NCI-H1105 (cell line): Measurements from ENCODE around the gene REPS2.

Source experiments
- DNase-seq: peaks from one replicate; lab custom pipeline; 2025; lab: John Stamatoyannopoulos, UW

Gene REPS2

DNA sequence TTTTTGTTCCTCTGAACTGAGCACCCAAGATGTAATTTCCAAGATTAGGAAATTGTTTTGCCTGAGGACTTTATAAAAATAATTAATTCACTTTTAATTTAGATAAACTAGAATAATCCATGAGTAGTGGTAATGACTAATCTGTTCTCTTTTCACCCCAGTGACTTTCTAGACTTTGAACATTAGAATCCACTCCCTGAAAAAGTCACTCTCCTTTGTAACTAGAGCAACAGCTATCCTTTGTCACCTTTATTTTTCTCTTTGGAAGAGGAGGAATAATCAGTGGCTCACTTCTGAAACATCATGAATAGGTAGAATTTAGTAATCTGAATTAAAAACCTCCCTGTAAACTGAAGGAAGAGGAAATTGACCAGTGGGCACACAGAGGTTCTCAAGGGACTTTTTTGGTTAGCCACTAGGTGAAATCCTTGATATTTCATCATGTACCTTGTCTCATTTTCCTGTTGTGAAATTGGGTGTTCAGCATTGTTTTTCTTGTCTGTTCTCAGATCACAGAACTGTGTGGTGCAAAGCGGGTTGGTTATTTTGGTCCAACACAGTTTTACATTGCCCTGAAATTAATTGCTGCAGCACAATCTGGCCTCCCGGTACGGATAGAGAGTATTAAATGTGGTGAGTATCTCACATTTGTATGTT is 59.4 kb downstream of the REPS2 start:
- no peak for DNase-seq

DNA sequence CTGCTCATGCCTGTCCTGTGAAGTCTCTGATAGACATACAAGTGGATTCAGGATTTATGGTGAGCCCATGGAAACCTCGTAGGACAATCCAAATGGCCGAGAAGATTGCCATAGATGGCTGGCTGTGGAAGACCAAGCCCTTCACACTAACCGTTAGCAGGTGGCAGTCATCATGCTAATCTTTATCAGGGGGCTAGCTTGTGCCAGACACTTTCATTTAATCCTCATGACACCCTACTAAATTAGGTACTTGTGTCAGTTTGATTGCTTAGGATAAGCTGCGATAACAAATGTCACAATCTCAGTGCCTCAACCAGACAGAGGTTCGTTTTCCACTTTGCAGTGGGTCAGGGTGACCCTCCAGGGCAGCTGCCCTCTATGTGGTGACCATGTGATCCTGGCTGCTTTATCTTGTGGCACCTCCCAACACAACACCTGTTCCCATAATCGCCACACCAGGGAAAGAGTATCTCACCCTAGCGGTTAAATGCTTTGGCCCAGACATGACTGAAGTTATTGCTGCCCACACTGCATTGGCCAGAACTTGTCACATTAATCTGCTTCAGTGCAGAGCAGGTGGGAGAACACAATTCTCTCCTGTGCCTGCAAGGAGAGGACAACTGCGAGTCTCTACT is 60.8 kb downstream of the REPS2 start:
- DNase-seq: no peak

DNA sequence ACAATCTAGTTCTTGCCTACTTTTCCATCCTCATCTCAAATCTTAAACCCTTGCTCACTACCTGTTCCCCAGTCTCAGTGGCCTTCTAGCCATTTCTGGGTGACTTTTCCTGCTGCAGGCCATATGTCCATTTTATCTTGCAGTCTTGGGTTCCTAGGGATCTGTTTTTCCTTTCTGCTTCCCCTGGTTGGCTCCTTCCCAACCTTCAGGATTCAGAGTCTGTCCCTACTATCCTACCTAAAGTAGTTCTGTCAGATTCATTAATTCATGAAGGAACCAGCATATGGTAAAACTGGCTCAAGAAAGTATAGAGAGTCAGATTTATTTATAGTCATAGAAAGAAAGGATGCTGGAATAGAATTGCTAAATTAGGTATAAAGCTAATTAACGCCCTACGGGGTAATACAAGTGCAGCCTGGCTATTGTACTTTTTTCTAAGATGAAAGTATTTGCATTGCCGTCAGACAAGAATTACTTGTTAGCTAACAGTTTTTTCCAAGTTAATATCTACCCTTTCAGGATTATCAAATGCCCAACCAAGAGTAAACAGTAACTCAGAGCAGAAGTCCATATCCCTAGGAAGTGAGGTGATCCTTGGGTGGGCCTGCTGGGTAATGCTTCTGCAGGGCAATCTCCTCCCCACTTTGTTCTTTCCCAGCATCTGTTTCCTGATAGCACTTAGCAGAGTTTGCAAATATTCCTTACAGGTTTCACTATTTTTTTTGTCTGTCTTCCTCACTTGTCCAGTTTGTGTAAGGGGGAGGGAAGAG is 63.6 kb downstream of the REPS2 start:
- no peak for DNase-seq

DNA sequence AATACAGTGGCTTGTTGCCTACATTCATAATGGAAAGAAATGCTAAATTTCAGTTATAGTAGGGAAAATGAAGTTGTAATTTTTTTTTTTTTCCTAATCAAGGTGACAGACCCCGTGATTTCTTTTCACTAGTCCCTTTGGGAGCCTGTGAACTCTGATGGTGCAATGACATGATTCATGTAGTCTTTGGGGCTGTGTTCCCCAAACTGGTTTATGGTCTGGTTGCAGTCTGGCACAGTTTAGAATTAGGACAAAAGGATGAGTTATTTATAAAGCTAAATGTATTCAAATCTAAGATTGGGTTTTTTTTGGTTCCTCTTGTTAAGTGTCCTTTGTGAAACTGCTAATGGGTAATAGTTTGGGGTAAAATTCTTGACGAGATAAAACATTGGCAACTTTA is 66.0 kb downstream of the REPS2 start:
- DNase-seq: no peak

DNA sequence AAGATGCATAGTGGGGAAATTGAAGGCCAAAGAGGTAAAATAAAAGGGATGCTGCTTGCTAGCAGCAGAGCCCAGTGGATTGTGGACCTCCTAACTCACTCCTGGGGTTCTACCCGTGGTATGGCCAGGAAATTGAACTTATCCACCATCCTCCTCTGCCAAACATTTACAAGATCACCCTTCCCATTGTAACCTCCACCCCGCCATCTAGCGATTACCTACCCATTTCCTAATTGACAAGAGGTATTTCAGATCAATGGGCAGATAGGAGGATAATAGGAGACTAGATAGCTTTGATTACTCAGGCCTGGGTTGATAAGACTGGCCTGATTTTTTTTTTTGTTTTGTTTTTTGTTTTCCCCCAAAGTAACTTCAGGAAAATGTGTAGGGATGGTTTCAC is 67.8 kb downstream of the REPS2 start:
- no peak for DNase-seq

DNA sequence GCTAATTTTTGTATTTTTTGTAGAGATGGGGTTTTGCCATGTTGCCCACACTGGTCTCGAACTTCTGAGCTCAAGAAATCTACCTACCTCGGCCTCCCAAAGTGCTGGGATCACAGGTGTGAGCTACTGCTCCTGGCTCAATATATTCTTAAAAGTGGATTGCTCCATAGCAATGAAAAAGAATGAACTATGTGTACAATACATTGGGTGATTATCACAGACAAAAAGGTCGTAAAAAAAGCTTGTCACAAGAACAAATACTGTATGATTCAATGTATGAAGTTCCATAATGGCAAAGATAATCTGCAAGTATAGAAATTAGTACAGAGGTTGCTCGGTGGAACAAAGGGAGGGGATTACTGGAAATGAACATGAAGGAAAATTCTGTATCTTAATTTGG is 70.7 kb downstream of the REPS2 start:
- DNase-seq: no peak

DNA sequence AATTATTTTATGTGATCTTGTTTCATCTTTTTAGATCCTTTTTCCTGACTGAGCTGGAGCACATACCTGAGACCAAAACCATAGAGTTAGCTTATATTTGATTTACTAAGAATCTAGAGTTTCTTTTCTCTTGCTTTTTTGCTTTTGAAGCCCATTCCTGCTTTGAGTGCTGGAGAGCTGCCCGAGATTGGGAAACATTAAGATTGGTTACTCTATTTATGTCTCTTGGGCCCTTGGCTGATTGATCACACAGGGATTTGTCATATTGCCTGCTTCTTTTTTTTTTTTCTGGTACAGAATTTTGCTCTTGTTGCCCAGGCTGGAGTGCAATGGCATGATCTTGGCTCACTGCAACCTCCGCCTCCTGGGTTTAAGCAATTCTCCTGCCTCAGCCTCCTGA is 73.9 kb downstream of the REPS2 start:
- no peak for DNase-seq

DNA sequence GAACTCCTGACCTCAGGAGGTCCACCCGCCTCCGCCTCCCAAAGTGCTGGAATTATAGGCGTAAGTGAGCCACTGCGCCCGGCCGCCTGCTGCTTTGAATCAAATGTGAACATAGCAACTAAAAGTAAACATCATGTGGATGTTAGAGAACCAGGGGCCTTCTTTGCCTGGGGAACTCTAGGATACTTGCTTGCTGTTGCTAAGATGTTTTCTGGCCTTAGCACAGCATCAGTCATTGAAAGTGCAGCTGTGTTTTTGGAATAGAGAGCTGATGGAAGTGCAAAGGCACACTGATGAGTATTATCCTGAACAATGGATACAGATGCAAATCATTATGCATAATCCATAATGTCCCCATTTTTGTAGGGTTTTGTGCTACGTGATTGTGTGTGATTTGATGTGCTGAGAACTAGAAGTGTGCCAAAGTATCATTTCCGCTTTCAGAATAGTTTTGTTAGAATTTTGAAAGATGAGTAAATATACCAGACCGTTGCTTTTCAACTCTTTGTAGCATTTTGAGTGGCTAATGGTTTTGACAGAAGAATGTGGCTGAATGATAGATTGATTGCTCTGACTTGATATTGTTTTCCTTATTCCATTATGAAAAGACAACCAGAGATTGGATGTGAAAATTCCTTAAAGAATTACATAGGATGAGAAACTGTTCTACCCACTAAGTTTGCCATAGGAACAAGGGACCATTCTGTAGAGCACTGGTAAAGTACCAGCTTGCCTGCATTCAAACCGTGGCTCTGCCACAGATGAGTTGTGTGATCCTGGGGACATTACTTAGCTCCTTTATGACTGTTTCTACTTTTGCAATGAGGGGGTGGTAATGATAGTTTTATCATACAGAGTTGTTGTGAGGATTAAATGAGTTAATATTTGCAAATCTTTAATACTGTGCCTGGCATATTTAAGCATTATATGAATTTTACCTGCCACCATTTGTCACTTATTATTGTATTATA is 74.7 kb downstream of the REPS2 start:
- DNase-seq: no peak

DNA sequence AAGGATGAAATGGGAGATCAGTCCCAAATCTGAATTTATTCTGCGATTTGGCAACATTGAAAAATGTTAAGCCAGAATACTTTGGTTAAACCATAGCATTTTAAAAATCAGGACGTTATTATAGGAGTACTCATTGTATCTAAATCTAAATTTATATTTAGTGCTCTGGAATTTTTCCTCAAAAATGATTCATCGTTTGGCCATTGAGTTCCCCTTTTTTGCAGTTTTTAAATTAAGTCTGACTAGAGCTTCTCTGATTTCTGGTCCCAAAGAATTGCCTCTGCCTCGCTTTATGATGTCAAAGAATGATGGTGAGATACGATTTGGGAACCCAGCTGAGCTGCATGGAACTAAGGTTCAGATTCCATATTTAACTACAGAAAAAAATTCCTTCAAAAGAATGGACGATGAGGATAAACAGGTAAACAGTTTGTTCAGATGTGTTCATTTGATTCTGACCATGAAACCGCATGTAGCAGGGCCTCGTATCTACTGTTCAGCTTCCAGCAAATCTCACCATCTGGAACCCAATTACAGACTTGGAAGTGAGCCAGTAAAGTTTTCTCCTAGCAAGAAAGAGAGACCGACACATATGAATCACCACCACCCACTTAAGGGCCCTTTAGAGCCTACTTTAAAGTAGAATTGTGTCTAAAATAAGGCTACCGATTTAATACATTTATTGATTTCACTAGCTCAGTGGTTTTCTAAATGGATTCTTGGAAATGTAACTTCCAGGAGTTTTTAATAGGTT is 75.6 kb downstream of the REPS2 start:
- no peak for DNase-seq

DNA sequence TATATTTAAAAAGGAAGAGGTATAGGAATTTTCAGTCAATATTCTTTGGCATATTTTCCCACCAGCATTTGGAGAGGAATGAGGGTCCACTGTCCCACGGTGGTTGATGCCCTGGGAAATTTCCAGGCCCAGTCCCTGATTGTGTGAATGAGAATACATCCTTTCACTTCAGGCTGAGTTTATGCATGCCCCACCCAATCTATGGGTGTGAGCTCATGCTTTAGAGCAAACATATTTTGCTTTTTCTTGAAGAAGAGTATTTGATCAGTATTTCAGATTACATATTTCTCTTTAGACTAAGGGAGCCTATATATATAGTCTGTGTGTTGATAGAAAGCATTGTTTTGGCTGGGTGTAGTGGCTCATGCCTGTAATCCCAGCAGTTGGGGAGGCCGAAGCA is 77.2 kb downstream of the REPS2 start:
- DNase-seq: no peak

DNA sequence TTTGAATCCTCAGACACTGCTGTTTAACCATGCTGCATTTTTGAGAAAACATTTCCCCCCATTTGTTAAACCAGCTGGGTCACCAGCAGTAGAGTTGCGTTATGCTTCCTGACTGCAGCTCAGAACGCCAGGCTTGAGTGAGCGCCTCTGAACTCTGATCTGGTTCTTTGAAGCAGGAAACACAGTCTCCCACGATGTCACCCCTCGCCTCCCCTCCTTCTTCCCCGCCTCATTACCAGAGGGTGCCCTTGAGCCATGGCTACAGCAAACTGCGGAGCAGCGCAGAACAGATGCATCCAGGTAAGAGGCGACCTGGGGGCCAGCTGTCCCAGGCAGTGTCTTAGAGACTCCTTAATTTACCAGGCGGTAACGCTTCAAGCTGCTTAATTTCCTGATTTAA is 78.4 kb downstream of the REPS2 start:
- no peak for DNase-seq

DNA sequence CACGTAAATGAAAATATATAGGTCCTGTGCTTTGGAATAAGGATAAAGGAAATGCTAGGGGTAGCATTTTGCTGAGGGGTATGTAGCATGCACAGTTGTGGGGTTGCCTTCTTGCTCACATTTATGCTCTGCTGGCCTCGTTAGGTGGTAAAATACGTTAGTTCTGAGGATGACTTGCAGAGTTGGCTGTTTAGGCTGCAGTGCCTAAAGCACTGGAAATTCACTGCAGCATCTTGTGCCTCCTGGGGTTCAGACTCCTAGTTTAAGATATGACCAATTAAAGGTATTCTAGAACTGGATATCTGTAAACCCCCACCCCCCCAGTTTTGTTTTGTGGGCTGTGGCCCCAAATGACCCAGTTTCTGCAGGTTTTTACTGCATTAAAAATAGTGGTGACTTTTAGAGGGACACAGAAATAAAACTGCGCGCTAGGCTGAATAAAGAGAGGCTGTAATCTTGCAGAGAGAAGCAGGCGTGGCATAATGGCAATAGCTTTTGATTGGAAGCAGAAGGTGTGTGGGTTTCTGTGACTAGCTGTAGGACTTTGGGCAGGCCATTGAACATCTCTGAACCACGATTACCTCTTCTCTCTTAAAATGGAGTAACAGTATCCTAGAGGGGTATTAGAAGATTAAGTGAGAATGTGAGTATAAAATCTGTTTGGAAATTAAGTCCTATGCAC is 79.3 kb downstream of the REPS2 start:
- DNase-seq: no peak

DNA sequence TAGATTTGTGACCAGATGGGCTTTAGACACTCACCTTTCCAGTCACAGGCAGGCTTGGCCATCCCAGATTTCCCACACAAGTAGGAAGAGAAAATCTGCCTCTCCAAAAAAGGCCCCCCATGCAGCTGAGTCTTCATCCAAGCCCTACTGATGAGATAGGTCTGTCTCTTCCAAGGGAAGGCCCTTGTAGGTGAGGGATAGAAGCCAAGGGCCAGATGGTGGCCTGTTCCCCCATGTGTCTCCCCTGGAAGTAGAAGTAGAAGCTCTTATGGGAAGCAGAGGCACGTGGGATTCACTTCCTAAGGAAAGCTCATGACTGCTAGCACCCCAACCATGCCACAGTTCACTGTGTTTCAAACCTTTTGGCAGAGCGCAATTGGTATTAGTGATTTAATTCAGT is 81.5 kb downstream of the REPS2 start:
- DNase-seq: no peak

DNA sequence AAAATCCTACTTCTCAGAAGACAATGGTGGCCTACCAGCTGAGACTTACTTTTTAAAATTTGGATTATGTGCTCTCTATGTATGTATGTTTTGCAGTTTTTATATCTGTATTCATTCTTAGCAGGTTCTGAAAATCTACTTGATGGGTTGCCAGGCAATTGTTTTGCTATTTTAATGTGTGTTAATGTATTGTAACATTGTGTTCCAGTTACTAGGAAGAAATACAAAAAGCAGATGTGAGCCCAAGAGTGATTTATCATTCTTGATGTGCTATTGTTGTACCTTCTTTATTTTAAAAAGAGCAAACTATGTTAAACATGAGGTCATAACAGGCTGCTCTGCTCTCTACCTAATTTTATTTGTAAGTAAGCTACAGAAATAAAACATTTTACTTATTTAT is 81.9 kb downstream of the REPS2 start:
- DNase-seq: no peak

DNA sequence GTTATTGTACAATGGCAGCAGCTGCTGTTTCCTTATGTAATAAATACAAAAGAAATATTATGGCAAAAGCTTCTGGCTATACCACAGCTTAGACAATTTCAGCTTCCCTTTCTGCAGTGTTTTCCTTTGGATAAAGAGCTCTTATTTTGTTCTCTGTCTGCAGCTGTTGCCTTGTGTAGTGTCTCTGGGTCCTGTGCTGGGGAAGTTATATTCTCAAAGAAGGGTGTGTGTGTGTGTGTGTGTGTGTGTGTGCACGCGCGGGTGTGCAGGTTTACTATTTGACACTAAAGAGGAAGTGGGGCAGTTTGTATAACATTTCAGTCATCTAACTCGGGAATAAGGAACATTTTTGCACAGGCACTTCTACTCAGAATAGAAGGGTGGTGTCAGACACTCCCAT is 83.6 kb downstream of the REPS2 start:
- DNase-seq: no peak

DNA sequence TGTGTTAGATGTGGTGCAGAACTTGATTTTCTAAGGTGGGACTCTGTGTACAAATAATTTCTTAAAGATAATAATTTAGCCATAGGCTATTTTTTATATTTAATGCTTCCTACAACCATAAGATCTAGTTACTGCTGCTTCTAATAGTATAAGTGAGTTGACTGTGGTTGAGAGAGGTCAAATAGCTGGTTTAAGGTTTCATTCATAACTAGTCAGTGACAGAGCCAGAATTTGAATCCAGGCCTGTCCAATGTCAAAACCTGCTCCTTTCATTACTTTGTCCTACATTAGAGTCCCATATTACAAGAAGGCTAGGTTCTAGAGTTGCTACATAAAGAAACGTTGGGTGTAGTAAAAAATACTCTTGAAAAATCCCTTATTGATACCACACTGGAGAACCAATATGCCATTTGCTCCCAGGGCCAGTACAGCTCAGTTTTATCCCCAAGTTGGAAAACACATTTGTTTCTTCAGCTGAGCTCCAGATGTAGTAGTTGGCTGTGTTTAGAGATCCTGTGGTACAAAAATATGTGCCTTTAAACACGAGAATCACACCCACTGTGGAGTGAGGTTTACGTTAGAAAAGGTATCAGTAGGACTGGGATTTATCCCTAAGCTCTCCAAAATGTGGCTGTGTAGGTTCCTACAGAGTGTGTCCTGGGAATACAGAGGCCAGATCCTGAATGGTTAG is 84.3 kb downstream of the REPS2 start:
- DNase-seq: no peak

DNA sequence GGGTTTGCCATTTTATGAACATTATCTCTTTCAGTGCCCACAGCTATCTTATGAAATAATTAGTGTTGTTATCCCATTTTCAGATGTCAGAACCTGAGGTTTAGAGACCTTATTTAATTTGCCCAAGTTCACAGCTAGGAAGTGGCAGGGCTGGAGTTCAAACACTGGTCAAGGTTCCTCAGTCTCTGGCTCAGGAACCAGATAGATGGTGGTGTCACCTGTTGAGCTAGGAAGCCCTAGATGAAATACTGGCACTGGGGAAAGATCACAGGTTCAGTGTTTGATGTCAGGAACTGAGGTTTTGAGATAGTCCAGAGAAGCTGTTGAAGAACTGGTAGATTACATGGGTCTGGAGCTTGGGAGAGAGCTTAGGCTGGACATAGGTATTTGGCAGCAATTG is 85.4 kb downstream of the REPS2 start:
- no peak for DNase-seq

DNA sequence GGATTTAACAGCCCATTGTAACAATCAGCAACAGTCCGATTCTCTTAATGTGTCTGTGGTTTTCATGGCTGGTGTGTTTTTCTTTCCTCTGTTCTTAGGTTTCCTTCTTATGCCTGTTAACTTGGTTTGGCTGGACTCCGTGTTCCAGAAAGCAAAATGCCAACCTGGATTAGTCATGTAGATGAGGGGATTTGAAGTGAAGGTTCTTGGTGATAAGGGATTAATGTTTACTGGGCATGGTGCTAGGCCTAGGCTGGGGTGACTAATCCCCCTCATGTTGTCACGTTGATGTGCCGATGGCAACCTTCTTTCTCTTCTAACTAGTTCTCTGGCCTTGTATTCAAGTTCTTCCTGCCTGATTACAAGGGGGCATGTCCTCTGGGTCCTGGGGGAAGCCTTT is 85.9 kb downstream of the REPS2 start:
- no peak for DNase-seq

DNA sequence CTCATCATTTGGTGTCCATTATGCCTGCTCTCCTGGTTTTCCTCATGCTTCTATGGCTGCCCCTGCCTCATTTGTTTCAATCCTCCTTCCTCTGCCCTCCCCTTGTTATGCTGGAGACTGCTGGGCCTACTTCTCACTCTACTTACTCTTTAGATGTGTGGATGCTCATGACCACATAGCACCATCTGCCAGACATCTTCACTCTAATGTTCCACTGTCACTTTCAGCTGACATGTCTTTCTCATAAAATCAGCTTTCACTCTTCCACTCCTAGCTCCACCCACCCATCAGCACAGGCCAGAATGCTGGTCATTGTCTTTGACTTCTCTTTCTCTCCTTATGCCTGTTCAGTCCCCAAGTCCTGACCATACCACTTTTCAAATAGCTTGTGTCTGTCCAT is 86.8 kb downstream of the REPS2 start:
- no peak for DNase-seq

DNA sequence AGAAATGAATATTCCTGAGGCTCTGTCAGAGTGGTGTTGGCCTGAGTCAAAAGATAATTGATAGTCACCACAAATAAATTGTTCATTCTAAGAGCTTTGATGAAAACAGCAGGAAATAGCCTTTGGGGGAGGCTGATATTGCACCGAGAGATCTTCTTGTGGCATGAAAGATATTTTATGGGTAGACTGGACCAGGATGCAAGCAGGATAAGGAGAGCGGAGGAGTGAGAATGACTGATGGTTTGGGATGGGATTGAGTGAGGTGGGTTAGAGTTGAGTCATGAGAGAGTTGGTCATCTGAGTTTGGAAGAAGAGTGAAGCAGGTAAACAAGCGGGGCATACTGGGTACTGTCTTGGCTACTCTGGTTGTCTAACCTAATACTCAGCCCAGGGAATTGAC is 88.7 kb downstream of the REPS2 start:
- DNase-seq: no peak
